ENCODE measurements around the gene IQCN.

IQCN gene

GRCh38 chr19:18274219-18274780, at the start of gene IQCN:
Gene IQCN, minus strand, starts transcription at chr19:18274452. Its CDS starts 4,974 bp downstream, at chr19:18269478.
- no peak for DNase-seq
- in situ Hi-C loops (cut with MboI; ENCODE audit: low pct_unique_long_range_greater_than_20kb, low sequenced_read_pairs), result no loop called here

GRCh38 chr19:18322759-18323460, 48.7 kb upstream of the IQCN start, which contains the start of gene LSM4:
Gene LSM4, minus strand, starts transcription at chr19:18323076. Its CDS starts 56 bp downstream, at chr19:18323020.
- in situ Hi-C loops (cut with MboI; ENCODE audit: low pct_unique_long_range_greater_than_20kb, low sequenced_read_pairs), result no loop called here
- DNase-seq, result peak; percentile 99

GRCh38 chr19:18322318-18322758, 48.1 kb upstream of the IQCN start:
- peak; percentile 73 for DNase-seq
- in situ Hi-C loops (cut with MboI; ENCODE audit: low pct_unique_long_range_greater_than_20kb, low sequenced_read_pairs), result no loop called here

- in situ Hi-C loops (cut with MboI; ENCODE audit: low pct_unique_long_range_greater_than_20kb, low sequenced_read_pairs), result no loop called here
- DNase-seq, result peak; percentile 64
Observed at GRCh38 chr19:18321734-18322102, 47.5 kb upstream of the IQCN start.

- in situ Hi-C loops (cut with MboI; ENCODE audit: low pct_unique_long_range_greater_than_20kb, low sequenced_read_pairs), result no loop called here
- no peak for DNase-seq
Observed at GRCh38 chr19:18320865-18321733, 46.8 kb upstream of the IQCN start.

GRCh38 chr19:18319591-18320135, 45.4 kb upstream of the IQCN start:
- in situ Hi-C loops (cut with MboI; ENCODE audit: low pct_unique_long_range_greater_than_20kb, low sequenced_read_pairs), result no loop called here

GRCh38 chr19:18317961-18318800, 43.9 kb upstream of the IQCN start:
- DNase-seq, result peak; percentile 89
- in situ Hi-C loops (cut with MboI; ENCODE audit: low pct_unique_long_range_greater_than_20kb, low sequenced_read_pairs), result no loop called here

More at GRCh38 chr19:18319591-18320135, 45.4 kb upstream of the IQCN start:
- DNase-seq, result no peak

- DNase-seq, result no peak
- in situ Hi-C loops (cut with MboI; ENCODE audit: low pct_unique_long_range_greater_than_20kb, low sequenced_read_pairs), result no loop called here
Observed at GRCh38 chr19:18313398-18313797, 39.1 kb upstream of the IQCN start.

GRCh38 chr19:18312092-18312534, 37.9 kb upstream of the IQCN start:
- in situ Hi-C loops (cut with MboI; ENCODE audit: low pct_unique_long_range_greater_than_20kb, low sequenced_read_pairs), result no loop called here
- DNase-seq, result no peak

GRCh38 chr19:18311502-18312091, 37.3 kb upstream of the IQCN start:
- in situ Hi-C loops (cut with MboI; ENCODE audit: low pct_unique_long_range_greater_than_20kb, low sequenced_read_pairs), result no loop called here
- no peak for DNase-seq

GRCh38 chr19:18310966-18311365, 36.7 kb upstream of the IQCN start:
- in situ Hi-C loops (cut with MboI; ENCODE audit: low pct_unique_long_range_greater_than_20kb, low sequenced_read_pairs), result no loop called here
- DNase-seq, result no peak

GRCh38 chr19:18310118-18310909, 36.1 kb upstream of the IQCN start:
- DNase-seq, result no peak
- in situ Hi-C loops (cut with MboI; ENCODE audit: low pct_unique_long_range_greater_than_20kb, low sequenced_read_pairs), result no loop called here

- no peak for DNase-seq
- in situ Hi-C loops (cut with MboI; ENCODE audit: low pct_unique_long_range_greater_than_20kb, low sequenced_read_pairs), result no loop called here
Observed at GRCh38 chr19:18309525-18310064, 35.3 kb upstream of the IQCN start.

GRCh38 chr19:18308948-18309325, 34.7 kb upstream of the IQCN start:
- DNase-seq, result no peak
- in situ Hi-C loops (cut with MboI; ENCODE audit: low pct_unique_long_range_greater_than_20kb, low sequenced_read_pairs), result no loop called here

- DNase-seq, result no peak
- in situ Hi-C loops (cut with MboI; ENCODE audit: low pct_unique_long_range_greater_than_20kb, low sequenced_read_pairs), result no loop called here
Observed at GRCh38 chr19:18308051-18308947, 34.0 kb upstream of the IQCN start.

- in situ Hi-C loops (cut with MboI; ENCODE audit: low pct_unique_long_range_greater_than_20kb, low sequenced_read_pairs), result no loop called here
Observed at GRCh38 chr19:18307271-18307681, 33.0 kb upstream of the IQCN start.

GRCh38 chr19:18306888-18307260, 32.6 kb upstream of the IQCN start:
- DNase-seq, result no peak
- in situ Hi-C loops (cut with MboI; ENCODE audit: low pct_unique_long_range_greater_than_20kb, low sequenced_read_pairs), result no loop called here

More at GRCh38 chr19:18307271-18307681, 33.0 kb upstream of the IQCN start:
- DNase-seq, result no peak
